KG1 (cell line): ENCODE data around the gene SLC35E4.
"Not testable (repeated sequence)": the region's sequence is repeated elsewhere in the genome, so short reads cannot be mapped to it uniquely, and the experiment has no call there.

Source experiments
- DNase-seq: peaks from one replicate; lab custom pipeline; 2025; lab: John Stamatoyannopoulos, UW

SLC35E4 gene

GRCh38 chr22:30635273-30636225 lies at the start of gene SLC35E4:
TSS of gene SLC35E4 (plus strand) at chr22:30635781. CDS start at chr22:30636451, 670 bp downstream.
- DNase-seq: no peak

DNA sequence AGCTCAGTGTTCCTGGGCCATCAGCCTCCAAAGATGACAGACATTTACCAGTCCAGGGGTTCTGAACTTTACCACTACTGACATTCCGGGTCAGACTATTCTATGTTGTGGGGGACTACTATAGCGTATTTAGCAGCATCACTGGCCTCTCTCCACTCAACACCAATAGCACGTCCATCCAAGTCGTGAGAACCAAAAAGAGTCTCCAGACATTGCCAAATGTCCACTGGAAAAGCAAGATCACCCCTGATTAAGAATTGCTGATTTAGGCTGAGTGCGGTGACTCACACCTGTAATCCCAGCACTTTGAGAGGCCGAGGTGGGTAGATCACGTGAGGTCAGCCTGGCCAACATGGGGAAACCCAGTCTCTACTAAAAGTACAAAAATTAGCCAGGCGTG lies 49.2 kb upstream of the SLC35E4 start:
- DNase-seq: no peak

GRCh38 chr22:30591191-30591587 lies 44.4 kb upstream of the SLC35E4 start:
- DNase-seq: no peak

DNA sequence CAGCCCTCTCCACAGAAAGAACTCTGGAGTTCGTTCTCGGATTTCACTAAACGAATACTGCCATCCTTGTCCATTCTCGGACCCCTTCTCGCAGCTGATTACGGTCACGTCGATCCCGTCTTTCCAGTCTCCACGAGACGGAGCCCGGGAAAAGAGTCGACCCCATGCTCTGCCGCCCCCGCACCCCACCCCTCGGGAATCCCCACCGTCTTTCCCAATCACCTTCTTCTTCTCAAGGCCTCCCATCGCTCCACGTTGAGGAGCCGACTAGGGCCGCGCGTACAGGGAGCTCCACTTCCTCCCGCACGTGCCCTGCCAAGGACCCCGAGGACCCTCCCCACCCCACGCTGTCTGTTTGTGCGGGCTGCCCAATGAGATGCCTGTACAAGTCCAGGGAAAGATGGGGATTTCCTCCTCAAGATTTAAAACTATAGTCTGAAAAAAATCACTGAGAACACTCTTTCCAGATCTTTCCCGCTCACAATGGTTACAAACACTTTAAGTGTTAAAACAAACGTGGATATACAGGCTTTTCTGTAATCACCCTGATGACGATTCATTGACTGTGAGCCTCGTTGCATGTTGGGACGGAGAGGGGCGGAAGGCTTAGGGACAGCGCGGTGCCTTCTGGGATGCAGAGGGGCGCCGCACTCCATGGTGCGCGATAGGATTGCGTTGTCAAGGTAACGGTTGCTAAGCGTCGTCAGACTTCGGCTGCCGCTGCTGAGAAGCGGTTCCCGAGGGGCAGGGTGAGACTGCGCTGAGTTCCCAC lies 43.8 kb upstream of the SLC35E4 start, which contains the start of gene PES1:
PES1 (minus strand) TSS at position 323 of the 772 bp plus-strand sequence; CDS start at position 246, 77 bp downstream.
- peak; percentile 96 for DNase-seq

- DNase-seq: not testable (repeated sequence)
Measured at GRCh38 chr22:30592360-30592713, 43.2 kb upstream of the SLC35E4 start.

DNA sequence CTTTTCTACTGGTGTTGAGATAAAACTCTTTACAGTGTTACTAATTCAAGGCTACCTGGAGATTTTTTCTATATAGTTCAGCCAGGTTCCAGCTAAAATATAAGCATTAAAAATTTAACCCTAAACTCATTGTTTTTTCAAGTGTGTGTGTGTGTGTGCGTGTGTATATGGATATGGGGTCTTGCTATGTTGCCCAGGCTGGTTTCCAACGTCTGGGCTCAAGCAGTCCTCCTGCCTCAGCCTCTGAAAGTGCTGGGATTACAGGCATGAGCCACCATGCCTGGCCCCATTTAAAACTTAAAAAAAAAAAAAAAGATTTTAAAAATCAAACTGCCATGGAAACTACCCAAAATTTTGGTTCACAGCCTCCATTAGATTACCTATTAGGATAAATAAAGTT lies 39.4 kb upstream of the SLC35E4 start:
- DNase-seq: no peak

DNA sequence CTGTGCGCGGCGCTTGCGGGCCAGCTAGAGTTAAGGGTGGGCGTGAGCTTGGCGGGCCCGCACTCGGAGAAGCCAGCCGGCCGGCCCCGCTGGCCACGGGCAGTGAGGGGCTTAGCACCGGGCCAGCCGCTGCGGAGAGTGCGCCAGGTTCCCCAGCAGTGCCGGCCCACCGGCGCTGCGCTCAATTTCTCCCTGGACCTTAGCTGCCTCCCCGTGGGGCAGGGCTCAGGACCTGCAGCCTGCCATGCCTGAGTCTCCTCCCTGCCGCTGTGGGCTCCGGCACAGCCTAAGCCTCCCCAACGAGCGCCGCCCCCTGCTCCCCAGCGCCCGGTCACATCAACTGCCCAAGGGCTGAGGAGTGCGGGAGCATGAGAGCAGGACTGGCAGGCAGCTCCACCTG lies 38.7 kb upstream of the SLC35E4 start:
- no peak for DNase-seq

DNA sequence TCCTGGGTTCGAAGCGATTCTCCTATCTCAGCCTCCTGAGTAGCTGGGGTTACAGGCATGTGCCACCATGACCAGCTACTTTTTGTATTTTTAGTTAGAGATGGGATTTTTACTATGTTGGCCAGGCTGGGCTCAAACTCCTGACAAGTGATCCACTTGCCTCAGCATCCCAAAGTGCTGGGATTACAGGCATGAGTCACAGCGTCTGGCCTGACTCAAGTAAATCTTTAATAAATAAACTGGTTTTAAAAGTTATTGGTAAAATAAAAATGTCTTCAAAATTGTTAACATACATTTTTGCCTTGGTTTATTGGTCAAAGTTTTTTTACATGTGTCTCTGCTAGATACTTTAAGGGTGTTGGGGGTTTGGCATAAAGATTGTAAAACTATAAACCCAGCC lies 36.6 kb upstream of the SLC35E4 start:
- DNase-seq: no peak

DNA sequence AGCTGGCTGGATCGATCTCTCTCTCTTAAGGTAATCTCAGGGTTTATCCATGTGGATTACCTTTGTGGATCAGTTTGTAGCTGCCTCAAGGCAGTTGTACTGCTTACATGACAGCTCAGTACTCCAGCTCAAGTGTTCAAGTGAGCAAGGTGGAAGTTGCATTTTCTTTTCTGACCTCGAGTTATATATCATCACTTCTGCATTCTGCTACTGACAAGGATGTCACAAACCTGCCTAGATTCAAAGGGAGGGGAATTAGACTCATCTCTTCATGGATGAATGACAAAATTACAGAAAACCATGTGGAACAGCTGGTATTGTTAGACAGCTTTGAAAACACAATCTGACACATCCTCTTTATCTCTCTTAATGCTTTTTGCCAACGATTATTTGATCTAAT lies 34.7 kb upstream of the SLC35E4 start:
- DNase-seq: no peak

DNA sequence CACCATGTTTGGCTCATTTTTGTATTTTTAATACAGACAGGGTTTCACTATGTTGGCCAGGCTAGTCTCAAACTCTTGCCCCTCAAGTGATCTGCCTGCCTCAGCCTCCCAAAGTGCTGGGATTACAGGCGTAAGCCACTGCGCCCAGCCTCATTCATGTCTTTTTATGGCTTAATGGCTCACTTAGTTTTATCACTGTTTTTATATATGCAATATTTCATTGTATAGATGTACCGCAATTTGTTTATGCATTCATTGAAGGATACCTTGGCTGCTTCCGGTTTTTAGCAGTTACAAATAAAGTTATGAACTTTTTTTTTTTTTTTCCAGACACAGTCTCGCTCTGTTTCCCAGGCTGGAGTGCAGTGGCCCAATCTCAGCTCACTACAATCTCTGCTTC lies 34.1 kb upstream of the SLC35E4 start:
- DNase-seq: no peak

DNA sequence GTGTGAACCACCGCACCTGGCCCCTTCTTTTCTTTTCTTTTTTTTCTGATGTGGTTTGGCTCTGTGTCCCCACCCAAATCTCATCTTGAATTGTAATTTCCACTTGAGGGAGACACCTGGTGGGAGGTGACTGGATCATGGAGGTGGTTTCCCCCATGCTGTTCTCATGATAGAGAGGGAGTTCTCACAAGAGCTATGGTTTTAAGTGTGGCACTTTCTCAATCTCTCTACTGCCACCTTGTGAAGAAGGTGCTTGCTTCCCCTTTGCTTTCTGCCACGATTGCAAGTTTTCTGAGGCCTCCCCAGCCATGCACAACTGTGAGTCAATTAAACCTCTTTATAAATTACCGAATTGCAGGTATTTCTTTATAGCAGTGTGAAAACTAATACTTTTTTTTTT lies 33.5 kb upstream of the SLC35E4 start:
- no peak for DNase-seq

DNA sequence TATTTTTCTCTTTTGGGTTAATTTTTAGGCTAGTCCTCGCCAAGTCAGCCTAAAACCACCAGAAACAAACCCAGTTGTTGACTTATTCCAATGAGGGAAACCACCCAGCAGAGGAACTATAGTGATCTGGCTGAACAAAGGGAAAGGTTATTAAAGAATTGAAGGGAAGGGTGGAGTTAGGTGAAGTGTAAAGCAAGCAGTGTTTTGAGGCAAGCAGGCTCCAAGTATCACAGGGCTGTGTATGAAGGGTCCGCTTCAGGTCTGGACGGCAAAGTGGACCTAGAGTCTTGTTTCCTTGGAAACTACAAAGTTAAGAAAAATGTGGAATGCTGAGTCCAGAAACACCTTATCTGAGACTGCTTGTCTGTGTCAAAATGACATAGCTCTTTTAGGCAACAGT lies 31.8 kb upstream of the SLC35E4 start:
- no peak for DNase-seq

DNA sequence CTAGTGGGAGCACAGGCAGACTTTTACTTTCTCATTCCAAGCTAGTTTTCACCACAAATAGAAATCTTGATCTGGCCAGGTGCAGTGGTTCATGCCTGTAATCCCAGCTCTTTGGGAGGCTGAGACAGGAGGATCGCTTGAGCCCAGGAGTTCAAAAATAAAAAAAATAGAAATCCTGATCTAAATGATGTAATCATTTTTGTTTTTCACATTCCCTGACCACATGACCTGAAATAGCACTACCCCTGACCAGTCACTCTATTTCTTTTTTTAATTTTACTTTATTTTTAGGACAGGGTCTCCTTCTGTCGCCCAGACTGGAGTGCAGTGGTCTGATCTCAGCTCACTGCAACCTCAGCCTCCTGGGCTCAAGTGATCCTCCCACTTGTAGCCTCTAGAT lies 30.9 kb upstream of the SLC35E4 start:
- no peak for DNase-seq

DNA sequence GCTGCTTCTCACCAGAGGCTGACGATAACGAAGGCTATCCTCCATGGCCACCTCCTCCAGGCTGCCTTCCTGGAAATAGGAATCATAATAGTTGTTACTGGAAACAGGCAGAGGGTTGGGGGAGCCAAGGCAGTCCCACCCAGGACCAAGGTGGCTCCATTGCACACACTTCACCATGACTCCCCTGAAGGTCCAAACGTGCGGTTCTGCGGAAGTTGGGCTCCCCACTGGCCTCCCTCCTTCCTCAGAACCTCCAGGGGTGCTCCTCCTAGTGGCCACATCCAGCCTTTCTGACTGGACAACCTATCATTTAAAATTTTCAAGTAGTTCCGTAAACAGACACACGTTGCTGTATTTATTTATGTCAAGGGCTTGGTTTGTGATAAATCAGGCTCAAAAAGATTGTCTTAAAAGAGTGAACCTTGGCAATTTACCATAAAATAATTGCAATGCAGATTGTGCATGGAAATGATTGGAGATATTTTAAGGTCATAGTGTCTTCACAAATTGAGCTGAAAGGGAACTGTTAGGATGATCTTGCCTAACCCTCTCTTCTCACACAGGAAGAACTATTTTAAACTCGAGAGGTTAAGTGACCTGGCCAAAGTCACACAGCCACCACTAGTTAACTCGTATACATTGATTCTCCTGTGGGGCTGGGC lies 30.0 kb upstream of the SLC35E4 start:
- DNase-seq: no peak

GRCh38 chr22:30606455-30607299 lies 28.9 kb upstream of the SLC35E4 start, which contains the start of gene TCN2:
TSS of gene TCN2 (plus strand) at chr22:30607174. CDS start at chr22:30607332, 158 bp downstream.
- DNase-seq: no peak

GRCh38 chr22:30607300-30607930 lies 28.2 kb upstream of the SLC35E4 start:
- no peak for DNase-seq

DNA sequence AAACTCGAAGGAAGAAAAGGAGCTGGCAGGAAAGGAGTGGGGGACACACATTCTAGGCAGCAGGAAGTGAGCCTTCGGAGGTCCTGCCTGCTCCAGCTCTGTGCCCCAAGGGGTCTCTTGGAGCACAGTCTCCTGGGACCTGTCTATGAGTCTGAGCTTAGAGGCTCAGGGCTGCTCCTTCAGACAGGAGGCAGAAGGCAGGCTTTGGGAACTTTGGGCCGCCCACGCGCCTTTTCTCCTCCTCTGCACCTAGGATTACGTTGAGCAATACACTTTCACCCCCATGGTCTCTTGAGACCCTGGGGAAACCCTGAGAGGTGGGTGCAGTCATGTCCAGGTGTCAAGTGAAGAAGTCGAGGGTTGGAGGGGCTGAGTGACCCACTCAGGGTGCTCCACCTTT lies 27.6 kb upstream of the SLC35E4 start:
- DNase-seq: no peak

DNA sequence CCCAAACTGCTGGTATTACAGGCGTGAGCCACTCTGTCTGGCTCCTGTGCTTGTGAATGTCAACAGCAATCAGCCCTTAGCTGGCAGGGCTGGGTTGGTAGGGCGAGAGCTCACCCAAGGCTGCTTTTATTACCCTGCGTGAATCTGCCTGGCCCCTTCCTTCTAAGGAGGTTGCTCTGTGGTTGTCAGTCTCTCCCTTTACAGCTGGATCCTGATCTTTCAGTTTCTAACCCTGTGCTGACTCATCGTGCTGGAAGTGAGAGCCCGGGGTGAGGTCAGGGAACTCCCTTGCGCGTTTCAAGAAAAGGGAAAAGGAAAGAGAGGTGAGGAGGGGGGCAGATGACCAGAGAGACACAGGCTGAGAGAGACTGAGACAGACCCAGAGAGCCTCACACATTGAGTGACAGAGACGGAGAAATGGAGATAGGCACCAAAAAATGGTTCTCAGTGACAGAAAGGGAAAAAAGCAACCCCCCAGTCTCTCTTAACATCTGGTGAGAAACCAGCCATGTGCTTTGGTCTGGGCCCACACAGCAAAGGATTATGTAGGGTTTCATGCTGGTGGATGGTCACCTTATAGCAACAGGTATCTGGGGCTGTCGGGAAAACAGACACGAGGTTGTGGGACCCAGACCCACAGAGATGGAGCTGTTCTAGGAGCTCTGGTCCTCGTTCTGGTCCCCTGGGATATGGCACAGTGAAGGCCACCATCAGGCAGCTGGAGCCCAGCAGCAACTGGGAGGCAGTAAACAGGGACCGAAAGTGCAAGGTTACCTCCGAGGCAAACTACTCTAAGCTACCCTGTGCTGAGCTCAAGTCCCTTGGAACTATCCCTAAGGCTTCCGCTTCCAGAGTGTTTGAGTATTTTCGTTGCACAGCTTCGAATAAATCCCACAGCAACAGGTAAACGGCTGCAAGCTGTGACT lies 26.1 kb upstream of the SLC35E4 start:
- no peak for DNase-seq

- no peak for DNase-seq
Measured at GRCh38 chr22:30610299-30610698, 25.3 kb upstream of the SLC35E4 start.

DNA sequence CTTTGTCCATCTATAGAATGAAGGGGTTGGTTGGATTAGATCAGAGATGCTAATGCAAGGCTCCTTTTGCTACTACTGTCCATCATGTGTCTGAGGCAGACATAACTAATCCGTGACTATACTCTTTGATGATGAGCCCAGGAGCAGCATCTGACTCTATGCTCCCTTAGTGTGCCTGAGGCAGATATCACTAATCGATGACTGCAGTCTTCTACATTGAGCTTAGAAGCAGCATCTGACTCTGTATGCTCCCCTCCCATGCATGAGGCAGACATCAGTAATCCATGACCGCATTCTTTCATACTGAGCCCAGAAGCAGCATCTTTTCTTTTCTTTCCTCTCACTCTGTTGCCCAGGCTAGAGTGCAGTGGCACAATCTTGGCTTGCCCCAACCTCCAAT lies 24.4 kb upstream of the SLC35E4 start:
- DNase-seq: no peak
